ENCODE results near the gene KLHL18. TPM values are rescaled to one million over a fixed set of nuclear protein-coding genes. Genes with fewer than 3 reads are reported as not detected.

Gene KLHL18
- total RNA-seq, 1 donor from 2014 or later, result 26.3 TPM

GRCh38 chr3:47377186-47377585 lies 94.4 kb downstream of the KLHL18 start:
- no peak for DNase-seq (ENCODE audit: low read depth)

GRCh38 chr3:47378869-47379268 lies 96.1 kb downstream of the KLHL18 start:
- no peaks in the 10 kb centered on the region for H3K36me3 ChIP-seq (ENCODE audit: control insufficient read depth, insufficient read depth, low read length)
- no peak for DNase-seq (ENCODE audit: low read depth)
- no peak for TF ChIP-seq CTCF (IDR thresholded peaks at IDR 0.05; ENCODE audit: insufficient read depth, low read length, poor library complexity, severe bottlenecking)
- no peak overlapping the region for H3K4me3 ChIP-seq (ENCODE audit: low read depth, low read length)
- H3K27me3 ChIP-seq (ENCODE audit: control insufficient read depth, insufficient read depth, low read length), result no peaks in the 10 kb centered on the region

More at GRCh38 chr3:47377186-47377585, 94.4 kb downstream of the KLHL18 start:
- H3K27me3 ChIP-seq (ENCODE audit: control insufficient read depth, insufficient read depth, low read length), result no peaks in the 10 kb centered on the region
- H3K4me3 ChIP-seq (ENCODE audit: low read depth, low read length), result no peak overlapping the region
- no peaks in the 10 kb centered on the region for H3K36me3 ChIP-seq (ENCODE audit: control insufficient read depth, insufficient read depth, low read length)
- TF ChIP-seq CTCF (IDR thresholded peaks at IDR 0.05; ENCODE audit: insufficient read depth, low read length, poor library complexity, severe bottlenecking), result no peak

- H3K4me3 ChIP-seq (ENCODE audit: low read depth, low read length), result peak overlapping the region; percentile 89
- no peaks in the 10 kb centered on the region for H3K27me3 ChIP-seq (ENCODE audit: control insufficient read depth, insufficient read depth, low read length)
- DNase-seq (ENCODE audit: low read depth), result no peak
- no peaks in the 10 kb centered on the region for H3K36me3 ChIP-seq (ENCODE audit: control insufficient read depth, insufficient read depth, low read length)
- TF ChIP-seq CTCF (IDR thresholded peaks at IDR 0.05; ENCODE audit: insufficient read depth, low read length, poor library complexity, severe bottlenecking), result no peak
These were observed 96.7 kb downstream of the KLHL18 start for GRCh38 chr3:47379411-47379899.

- peak; percentile 1 for TF ChIP-seq CTCF (IDR thresholded peaks at IDR 0.05; ENCODE audit: insufficient read depth, low read length, poor library complexity, severe bottlenecking)
- no peak for DNase-seq (ENCODE audit: low read depth)
- peak overlapping the region; percentile 89 for H3K4me3 ChIP-seq (ENCODE audit: low read depth, low read length)
- no peaks in the 10 kb centered on the region for H3K36me3 ChIP-seq (ENCODE audit: control insufficient read depth, insufficient read depth, low read length)
- no peaks in the 10 kb centered on the region for H3K27me3 ChIP-seq (ENCODE audit: control insufficient read depth, insufficient read depth, low read length)
These were observed 97.4 kb downstream of the KLHL18 start for GRCh38 chr3:47380026-47380600.

GRCh38 chr3:47380601-47381316 lies 98.0 kb downstream of the KLHL18 start, which contains the start of gene PTPN23:
TSS of gene PTPN23 (plus strand) at chr3:47381021. CDS start at chr3:47381097, 76 bp downstream.
- Histone ChIP-seq H3K36me3 (ENCODE audit: control insufficient read depth, insufficient read depth, low read length) (no peaks in the 10 kb centered on the region), H3K4me3 (ENCODE audit: low read depth, low read length) (peak within 1 kb of the TSS; percentile 89)

More at GRCh38 chr3:47380601-47381316, 98.0 kb downstream of the KLHL18 start, which contains the start of gene PTPN23:
- peak; percentile 95 for DNase-seq (ENCODE audit: low read depth)
- no peak for TF ChIP-seq CTCF (IDR thresholded peaks at IDR 0.05; ENCODE audit: insufficient read depth, low read length, poor library complexity, severe bottlenecking)
- H3K27me3 ChIP-seq (ENCODE audit: control insufficient read depth, insufficient read depth, low read length), result no peaks in the 10 kb centered on the region

All from kidney epithelial cell (primary cell).